GM12864 (cell line): ENCODE data around the gene CTSD.

Source experiments
- DNase-seq: peaks from one replicate; pipeline ENCODE4 v3.0.0-alpha.2; 2011; ENCODE audit warnings: low read depth
- H3K4me3 ChIP-seq: 2 replicates; pipeline ENCODE4 v1.5.1; 2011; ENCODE audit warnings: mild to moderate bottlenecking, low read depth, low read length, control low read depth
- TF ChIP-seq, protein P1 (sequence below): IDR thresholded peaks from 2 replicates; pipeline ENCODE4 v1.5.1; 2011; ENCODE audit warnings: low read depth, mild to moderate bottlenecking, moderate library complexity, low read length, control low read depth, inconsistent platforms; ENCODE audit errors: missing control alignments

CTSD gene

DNA sequence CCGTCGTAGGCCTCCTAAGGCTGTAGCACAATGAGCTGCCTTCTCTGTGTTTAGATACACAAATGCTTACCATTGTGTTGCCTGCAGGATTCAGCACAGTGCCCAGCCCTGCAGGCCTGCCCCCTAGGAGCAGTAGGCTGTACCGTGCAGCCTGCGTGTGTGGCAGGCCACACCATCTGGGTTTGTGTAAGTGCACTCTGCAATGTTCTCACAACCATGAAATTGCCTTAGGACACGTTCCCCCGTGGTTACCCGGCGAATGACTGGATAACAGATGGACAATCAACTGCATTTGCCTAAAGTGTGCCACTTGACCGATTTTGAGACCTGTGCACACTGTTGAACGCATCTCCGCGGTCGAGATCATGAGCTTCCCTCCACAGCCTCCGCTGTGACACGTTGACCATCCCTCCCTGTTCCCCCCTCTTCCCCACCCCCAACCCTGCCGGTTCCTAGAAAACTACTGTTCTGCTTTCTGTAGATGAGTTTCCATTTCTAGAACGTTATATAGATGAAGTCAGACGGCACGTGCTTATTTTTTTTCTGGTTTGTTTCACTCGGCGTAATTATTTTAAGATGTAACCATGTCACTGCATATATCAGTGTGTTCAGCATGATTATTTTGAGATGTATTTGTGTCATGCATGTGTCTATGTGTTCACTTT lies 22.2 kb upstream of the CTSD start:
- no peak overlapping the region for H3K4me3 ChIP-seq
- DNase-seq: no peak
- TF ChIP-seq, protein P1, sequence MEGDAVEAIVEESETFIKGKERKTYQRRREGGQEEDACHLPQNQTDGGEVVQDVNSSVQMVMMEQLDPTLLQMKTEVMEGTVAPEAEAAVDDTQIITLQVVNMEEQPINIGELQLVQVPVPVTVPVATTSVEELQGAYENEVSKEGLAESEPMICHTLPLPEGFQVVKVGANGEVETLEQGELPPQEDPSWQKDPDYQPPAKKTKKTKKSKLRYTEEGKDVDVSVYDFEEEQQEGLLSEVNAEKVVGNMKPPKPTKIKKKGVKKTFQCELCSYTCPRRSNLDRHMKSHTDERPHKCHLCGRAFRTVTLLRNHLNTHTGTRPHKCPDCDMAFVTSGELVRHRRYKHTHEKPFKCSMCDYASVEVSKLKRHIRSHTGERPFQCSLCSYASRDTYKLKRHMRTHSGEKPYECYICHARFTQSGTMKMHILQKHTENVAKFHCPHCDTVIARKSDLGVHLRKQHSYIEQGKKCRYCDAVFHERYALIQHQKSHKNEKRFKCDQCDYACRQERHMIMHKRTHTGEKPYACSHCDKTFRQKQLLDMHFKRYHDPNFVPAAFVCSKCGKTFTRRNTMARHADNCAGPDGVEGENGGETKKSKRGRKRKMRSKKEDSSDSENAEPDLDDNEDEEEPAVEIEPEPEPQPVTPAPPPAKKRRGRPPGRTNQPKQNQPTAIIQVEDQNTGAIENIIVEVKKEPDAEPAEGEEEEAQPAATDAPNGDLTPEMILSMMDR: no peak

DNA sequence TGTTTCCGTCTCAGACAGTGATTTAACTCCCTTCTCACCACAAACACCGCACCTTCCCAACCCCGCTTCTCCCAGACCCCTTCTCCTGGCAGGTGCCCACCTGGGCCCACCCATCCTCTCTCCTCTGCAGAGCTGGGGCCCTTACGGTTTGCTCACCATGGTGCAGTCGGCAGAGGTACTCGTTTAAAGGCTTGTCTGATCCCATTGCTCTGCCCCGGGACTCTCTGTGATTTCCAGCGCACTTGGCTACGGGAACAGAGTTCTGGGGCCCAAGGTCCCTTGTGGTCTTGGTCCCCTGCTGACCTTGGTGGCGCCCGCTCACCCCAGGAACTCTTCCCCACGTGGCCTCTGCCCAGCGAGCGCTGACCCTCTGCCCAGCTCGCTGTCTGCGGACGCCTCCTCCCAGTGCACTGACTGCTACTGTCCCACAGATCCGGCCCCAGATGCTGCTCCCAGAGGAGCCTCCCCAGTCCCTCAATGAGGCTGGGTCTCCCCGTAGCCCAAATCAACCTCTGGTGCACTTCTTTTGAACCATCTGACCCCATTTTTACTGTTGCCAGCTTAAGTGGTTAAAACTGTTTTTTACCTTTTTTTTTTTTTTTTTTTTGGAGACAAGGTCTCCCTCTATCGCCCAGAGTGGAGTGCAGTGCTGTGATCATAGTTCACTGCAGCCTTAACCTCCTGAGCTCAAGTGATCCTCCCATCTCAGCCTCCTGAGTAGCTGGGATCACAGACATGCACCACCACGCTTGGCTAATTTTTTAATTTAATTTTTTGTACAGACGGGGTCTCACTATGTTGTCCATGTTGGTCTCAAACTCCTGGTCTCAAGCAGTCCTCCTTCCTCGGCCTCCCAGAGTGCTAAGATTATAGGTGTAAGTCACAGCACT lies 21.3 kb upstream of the CTSD start:
- H3K4me3 ChIP-seq: no peak overlapping the region
- TF ChIP-seq, protein P1: no peak
- no peak for DNase-seq

DNA sequence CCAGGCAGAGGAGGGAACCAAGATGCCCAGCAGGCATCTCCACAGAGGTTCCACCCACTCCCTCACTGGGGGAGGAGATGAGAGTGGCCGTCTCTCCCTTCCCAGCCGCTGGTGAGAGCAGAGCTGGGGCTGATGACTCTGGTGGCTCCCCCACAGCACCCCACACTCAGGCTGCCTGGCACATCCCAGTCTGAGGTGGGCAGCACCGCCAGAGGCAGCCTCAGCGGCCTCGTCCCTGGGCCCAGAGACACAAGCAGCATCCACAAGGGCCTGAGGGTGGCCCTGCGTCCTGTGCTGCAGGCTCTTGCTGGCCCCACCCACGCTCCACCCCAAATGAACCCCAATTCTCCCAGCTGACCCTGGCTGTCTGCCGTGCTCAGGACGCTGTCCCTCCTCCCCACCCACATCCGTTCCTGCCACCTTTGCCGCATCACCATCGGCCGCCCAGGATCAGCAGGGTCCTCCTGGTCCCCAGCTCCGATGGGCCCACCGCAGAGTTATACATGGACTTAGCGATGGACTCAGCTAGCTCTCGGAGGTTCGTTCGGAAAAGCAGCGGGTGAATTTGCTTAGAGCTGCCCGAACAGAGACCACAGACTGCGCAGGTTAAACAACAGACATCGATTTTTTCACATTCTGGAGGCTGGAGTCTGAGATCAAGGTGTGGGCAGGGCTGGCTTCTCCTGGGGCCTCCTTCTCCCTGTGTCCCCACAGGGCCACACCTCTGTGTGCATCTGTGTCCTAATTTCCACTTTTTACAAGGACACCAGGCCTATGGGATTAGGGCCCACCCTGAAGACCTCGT lies 20.2 kb upstream of the CTSD start:
- DNase-seq: no peak
- no peak overlapping the region for H3K4me3 ChIP-seq
- TF ChIP-seq, protein P1: no peak

DNA sequence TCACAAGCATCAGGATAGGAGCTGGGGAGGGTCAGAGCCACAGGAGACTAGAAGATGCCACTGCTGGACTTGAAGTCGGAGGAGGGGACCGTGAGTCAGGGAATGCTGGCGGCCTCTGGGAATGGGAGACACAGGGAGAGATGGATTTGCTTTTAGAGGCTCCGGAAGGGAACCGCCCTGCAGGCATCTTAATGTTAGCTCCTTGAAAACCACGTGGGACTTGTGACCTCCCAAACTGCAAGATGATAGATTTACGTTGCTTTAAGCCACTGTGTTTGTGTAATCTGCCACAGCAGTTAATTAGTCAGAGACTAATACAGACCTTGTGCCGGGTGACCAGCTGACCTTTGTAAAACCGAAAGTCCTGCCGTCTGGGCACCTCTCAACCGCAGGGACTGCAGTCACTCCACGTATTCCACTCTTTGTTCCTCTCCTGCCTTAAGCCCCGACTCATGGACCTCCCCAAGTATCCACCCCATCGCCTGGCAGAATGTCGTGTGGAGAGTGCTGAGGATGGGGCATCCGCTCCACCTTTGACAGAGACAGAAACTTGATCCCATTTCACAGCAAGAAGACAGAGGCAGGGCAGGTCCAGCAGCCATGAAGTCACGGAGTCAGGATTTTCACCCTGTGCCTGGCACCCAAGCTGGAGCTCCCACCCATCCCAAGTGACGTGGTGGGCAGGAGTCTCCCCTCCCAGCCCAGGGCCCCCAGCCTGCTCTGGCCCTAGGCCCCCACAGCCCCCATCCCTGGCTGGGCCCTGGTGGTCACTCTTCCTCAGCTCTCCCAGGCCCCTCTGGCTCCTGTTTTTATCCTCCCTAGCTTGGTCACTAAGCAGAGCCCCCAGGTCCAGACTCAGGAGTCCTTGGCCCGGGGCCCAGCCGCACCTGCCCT lies 19.4 kb upstream of the CTSD start:
- no peak for DNase-seq
- TF ChIP-seq, protein P1: no peak
- H3K4me3 ChIP-seq: no peak overlapping the region

DNA sequence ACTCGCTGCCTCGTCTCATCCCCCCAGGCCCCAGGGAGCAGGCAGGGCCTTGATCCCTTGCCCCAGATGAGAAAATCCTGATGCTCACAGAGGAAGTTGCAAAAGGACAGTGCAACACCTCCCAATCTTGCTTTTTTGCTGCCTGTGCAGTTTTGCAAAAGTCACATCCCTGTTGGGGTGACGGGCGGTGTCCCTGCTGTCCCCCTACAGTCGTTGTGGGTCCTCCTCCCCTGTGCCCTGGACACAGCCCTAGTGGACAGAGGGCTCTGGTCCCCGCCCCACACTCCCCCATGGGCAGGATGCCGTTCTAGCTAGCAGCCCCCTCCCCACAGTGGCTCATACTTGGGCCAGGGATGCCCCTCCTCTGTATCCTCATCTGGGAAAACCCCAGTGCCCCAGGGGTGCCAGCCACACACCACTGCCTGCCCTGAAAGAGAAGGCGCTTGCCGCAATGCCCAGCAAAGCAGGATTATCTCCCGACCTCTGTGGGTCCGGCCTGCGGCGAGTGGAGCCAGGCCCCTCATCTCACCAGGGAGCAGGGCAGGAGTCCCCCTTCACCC lies 18.4 kb upstream of the CTSD start:
- no peak overlapping the region for H3K4me3 ChIP-seq
- TF ChIP-seq, protein P1: no peak
- DNase-seq: no peak

DNA sequence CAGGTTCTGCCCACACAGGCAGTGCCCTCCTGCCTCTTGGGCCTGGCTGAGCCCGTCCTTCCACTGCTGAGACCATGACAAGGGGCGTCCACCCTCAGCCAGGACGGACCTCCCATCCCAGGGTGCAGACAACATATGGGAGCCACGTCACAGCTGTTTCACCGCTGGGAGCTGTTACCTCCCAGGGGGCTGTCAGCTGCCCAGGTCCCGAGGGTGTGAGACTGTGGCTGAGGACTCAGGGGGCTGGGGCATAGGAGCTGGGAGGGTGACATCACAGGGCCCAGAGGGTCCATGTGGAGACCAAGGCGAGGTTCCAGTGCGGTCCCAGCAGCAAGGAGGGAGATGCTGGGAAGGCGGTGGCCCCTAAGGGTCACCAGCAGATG lies 17.9 kb upstream of the CTSD start:
- DNase-seq: no peak
- H3K4me3 ChIP-seq: no peak overlapping the region
- TF ChIP-seq, protein P1: no peak
